ENCODE results near the gene NAGPA.
"Not testable (repeated sequence)": the region's sequence is repeated elsewhere in the genome, so short reads cannot be mapped to it uniquely, and the experiment has no call there.

NAGPA gene

DNA sequence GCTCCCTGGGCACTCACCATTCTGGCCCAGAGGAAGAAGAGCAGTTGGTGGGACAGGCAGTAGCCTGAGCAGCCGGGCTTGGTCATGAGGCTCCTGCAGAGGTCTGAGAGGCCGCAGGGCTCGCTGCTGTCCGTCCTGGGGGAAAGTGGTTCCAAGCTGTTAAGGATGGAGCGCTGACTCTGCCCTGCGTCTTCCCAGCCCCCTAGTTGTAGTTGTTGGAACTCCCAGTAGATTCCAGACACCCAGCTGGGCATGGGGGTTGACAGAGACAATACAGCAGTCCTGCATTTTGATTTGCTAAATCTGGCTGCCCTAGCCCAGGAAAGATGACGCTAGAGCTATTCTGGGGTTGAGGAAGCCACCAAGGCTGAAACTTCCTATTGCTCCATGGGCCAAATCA lies 24.7 kb upstream of the NAGPA start:
- Histone ChIP-seq H3K4me3 (ENCODE audit: low read length) (no peak overlapping the region), H3K9me3 (ENCODE audit: control insufficient read depth, low read length) (no peaks in the 10 kb centered on the region), H3K9ac (ENCODE audit: low read length) (no peak overlapping the region), H3K36me3 (ENCODE audit: control insufficient read depth, insufficient read depth, low read length) (no peaks in the 10 kb centered on the region), H3K4me1 (ENCODE audit: control insufficient read depth, insufficient read depth, low read length) (no peaks in the 10 kb centered on the region), H3K27me3 (ENCODE audit: control insufficient read depth, insufficient read depth, low read length) (no peaks in the 10 kb centered on the region)

DNA sequence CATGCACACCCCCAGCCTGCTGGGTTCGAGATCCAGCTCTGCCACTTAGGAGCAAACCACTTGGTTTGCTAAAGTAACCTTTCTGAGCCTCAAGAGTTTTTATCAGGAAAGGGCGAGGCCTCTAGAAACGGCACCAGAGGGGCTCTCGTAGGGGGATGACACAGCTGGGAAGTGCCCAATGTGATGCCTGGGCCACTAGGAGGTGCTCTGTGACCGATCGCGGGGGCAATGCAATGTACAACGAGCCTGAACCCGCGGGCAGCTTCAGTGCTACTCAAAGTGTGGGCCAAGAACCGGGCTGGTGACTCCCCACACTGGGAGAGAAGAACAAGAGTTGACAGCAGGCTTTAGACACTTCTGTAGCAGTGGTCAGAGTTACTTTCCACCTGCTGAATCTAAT lies 22.6 kb upstream of the NAGPA start:
- no peaks in the 10 kb centered on the region for H3K27me3 ChIP-seq (ENCODE audit: control insufficient read depth, insufficient read depth, low read length)
- no peaks in the 10 kb centered on the region for H3K9me3 ChIP-seq (ENCODE audit: control insufficient read depth, low read length)
- H3K4me1 ChIP-seq (ENCODE audit: control insufficient read depth, insufficient read depth, low read length) = no peaks in the 10 kb centered on the region
- no peak overlapping the region for H3K4me3 ChIP-seq (ENCODE audit: low read length)
- no peak overlapping the region for H3K9ac ChIP-seq (ENCODE audit: low read length)
- no peaks in the 10 kb centered on the region for H3K36me3 ChIP-seq (ENCODE audit: control insufficient read depth, insufficient read depth, low read length)

DNA sequence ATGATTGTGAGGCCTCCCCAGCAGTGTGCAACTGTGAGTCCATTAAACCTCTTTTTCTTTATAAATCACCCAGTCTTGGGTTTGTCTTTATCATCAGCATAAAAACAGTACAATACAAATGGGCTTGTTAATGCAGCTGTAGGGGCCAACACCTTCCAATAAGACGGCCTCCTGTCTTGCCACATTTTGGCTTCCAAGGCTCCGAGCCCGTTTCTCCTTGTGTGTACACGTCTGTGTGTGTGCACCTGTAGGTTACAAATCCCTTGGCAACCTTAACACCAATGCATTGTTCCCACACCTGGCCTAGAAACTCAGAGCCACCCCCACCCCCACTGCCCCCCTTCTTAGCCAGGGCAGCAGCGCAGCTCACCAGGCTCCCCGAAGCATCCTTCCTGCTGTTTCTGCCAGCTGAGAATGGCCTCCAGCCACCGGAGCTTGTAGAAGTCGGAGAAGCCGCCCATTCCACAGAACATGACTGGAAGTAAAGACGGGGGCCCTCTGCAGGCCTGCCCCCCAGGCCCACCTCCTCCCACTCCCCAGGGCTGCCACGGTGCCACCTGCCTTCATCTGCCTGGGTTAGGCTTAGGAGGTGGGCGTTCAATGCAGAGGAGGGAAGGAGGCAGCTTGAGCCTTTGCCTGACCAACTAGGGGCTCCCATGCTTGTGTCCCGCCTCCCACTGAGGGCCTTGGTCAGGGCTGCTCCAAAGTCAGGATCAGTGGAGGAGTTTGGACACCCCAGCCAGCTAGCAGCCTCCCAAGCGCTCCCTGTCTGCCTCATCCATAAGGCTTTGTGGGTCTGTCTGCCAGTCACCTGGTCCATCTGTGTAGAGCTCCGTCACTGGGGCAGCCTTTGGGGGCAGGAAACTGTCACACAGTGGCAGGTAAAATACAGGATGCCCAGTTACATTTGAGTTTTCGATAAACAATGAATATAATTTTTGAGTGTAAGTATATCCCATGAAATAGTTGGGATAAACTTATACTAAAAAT lies 21.4 kb upstream of the NAGPA start:
- Histone ChIP-seq H3K4me3 (ENCODE audit: low read length) (no peak overlapping the region), H3K27me3 (ENCODE audit: control insufficient read depth, insufficient read depth, low read length) (no peaks in the 10 kb centered on the region), H3K9ac (ENCODE audit: low read length) (no peak overlapping the region), H3K9me3 (ENCODE audit: control insufficient read depth, low read length) (no peaks in the 10 kb centered on the region), H3K4me1 (ENCODE audit: control insufficient read depth, insufficient read depth, low read length) (no peaks in the 10 kb centered on the region), H3K36me3 (ENCODE audit: control insufficient read depth, insufficient read depth, low read length) (no peaks in the 10 kb centered on the region)

DNA sequence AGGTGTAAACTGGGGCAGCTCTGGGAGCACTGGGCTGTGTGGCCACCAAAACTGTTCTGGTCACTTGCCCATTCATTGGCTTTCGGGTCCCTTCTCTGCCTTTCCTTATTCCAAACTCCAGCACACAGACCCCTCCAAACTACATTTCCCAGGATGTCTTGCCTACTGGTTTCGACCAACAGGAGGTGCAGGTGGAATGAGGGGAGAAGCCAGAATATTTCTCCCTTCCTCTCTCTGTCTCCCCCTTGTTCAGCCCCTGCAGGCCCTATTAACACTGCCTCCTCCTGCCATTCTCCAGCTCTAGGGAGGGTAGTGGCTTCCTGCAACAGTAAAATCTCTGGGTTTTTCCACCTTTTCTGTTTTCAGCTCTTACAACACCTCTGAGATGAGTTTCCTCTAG lies 13.2 kb upstream of the NAGPA start:
- no peak overlapping the region for H3K9ac ChIP-seq (ENCODE audit: low read length)
- no peaks in the 10 kb centered on the region for H3K36me3 ChIP-seq (ENCODE audit: control insufficient read depth, insufficient read depth, low read length)
- no peaks in the 10 kb centered on the region for H3K27me3 ChIP-seq (ENCODE audit: control insufficient read depth, insufficient read depth, low read length)
- H3K9me3 ChIP-seq (ENCODE audit: control insufficient read depth, low read length) = no peaks in the 10 kb centered on the region
- H3K4me1 ChIP-seq (ENCODE audit: control insufficient read depth, insufficient read depth, low read length) = no peaks in the 10 kb centered on the region
- no peak overlapping the region for H3K4me3 ChIP-seq (ENCODE audit: low read length)

DNA sequence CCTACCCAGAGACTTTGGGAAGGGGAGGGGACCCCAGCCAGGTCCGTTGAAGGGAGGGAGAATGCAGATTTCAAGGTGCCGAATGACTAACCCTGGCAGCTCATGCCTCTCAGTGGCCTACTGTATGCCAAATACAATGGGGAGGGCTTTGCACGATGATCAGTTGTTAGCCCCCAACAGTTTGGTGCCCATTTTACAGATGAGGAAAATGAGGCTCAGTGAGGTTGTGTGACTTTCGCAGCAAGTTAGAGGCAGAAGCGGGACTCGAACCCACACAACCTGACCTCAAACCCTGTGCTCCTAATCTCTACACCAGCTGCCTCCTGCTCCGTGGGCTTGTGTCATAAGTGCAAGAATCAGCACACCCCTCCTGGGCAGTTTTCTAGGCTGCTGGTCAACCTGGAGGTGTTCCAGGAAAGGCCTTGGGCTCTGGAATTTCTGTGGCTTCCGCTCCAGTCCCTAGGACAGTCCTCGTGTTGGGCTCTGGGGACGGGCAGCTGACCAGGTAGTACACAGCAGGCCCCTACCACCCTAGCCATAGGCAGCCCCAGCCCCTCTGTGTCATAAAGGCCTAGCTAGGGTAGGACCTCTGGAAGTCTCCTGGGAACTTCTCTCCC lies 11.9 kb upstream of the NAGPA start:
- Histone ChIP-seq H3K9me3 (ENCODE audit: control insufficient read depth, low read length) (no peaks in the 10 kb centered on the region), H3K4me1 (ENCODE audit: control insufficient read depth, insufficient read depth, low read length) (no peaks in the 10 kb centered on the region), H3K9ac (ENCODE audit: low read length) (no peak overlapping the region), H3K36me3 (ENCODE audit: control insufficient read depth, insufficient read depth, low read length) (no peaks in the 10 kb centered on the region), H3K4me3 (ENCODE audit: low read length) (no peak overlapping the region), H3K27me3 (ENCODE audit: control insufficient read depth, insufficient read depth, low read length) (no peaks in the 10 kb centered on the region)

DNA sequence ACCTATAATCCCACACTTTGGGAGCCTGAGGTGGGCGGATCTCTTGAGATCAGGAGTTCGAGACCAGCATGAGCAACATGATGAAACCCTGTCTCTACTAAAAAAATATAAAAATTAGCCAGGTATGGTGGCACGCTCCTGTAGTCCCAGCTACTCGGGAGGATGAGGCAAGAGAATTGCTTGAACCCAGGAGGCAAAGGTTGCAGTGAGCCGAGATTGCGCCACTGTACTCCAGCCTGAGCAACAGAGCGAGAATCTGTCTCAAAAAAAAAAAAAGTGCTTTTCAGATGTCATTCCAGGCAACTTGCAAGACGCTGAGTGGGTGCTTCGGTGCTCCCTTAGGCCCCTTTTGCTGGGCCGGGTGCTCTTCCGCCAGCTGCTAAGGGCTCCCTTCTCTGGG lies 10.8 kb upstream of the NAGPA start:
- not testable (repeated sequence) for H3K27me3 ChIP-seq (ENCODE audit: control insufficient read depth, insufficient read depth, low read length); H3K4me1 ChIP-seq (ENCODE audit: control insufficient read depth, insufficient read depth, low read length); H3K36me3 ChIP-seq (ENCODE audit: control insufficient read depth, insufficient read depth, low read length); H3K9me3 ChIP-seq (ENCODE audit: control insufficient read depth, low read length); H3K4me3 ChIP-seq (ENCODE audit: low read length); H3K9ac ChIP-seq (ENCODE audit: low read length)

DNA sequence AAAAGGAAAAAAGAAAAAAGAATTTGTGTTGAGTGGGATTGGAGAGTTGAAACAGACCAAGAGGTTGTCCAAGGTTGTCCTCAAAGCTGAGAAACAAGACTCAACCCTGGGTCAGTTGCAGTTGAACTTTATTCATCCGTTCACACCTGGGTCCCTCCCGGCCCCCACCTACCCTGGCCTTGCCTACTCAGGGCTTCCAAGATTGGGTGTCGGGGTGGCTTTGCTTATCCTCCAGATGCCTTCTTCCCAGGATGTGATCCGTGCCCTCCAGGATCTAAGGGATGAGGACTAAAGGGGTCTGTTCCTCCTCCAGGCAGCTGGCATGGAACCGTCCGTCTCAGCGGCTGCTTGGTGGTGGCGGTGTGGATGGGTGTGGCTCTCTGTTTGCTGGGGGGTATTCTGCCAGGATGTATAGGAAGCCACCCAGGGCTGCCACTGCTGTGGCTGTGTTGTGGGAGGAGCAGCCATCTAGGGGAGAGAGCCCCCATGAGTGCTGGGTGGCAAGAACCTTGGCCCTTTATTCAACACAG lies 10.3 kb upstream of the NAGPA start:
- Histone ChIP-seq H3K27me3 (ENCODE audit: control insufficient read depth, insufficient read depth, low read length) (no peaks in the 10 kb centered on the region), H3K9ac (ENCODE audit: low read length) (no peak overlapping the region), H3K4me3 (ENCODE audit: low read length) (no peak overlapping the region), H3K9me3 (ENCODE audit: control insufficient read depth, low read length) (no peaks in the 10 kb centered on the region), H3K36me3 (ENCODE audit: control insufficient read depth, insufficient read depth, low read length) (no peaks in the 10 kb centered on the region), H3K4me1 (ENCODE audit: control insufficient read depth, insufficient read depth, low read length) (no peaks in the 10 kb centered on the region)

DNA sequence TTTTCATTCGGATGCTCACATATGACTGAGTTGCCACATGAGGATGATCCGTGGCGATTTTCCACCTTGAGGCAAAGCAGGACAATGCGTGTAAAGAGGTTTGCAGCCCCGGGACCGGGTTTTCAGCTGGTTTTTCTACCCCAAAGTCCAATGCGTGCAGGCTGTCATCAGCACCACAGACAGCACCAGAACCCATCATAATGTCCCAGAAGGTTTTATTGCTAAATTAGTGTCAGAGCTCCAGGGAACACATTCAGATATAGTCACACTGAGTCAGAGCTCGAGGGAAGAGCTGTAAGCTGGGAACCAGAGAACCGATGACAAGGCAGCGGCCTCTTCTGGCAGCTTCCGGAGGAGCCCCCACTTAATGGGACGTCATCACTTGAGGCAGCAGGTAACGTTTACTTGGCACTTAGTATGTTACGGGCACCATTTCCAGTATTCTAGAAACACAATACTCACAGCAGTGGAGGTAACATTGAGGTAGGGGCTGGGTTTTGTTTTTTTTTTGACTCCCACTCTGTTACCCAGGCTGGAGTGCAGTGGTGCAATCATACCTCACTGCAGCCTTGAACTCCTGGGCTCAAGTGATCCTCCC lies 8.9 kb upstream of the NAGPA start:
- H3K36me3 ChIP-seq (ENCODE audit: control insufficient read depth, insufficient read depth, low read length) = no peaks in the 10 kb centered on the region
- H3K9me3 ChIP-seq (ENCODE audit: control insufficient read depth, low read length) = no peaks in the 10 kb centered on the region
- no peaks in the 10 kb centered on the region for H3K4me1 ChIP-seq (ENCODE audit: control insufficient read depth, insufficient read depth, low read length)
- no peak overlapping the region for H3K4me3 ChIP-seq (ENCODE audit: low read length)
- H3K9ac ChIP-seq (ENCODE audit: low read length) = no peak overlapping the region
- no peaks in the 10 kb centered on the region for H3K27me3 ChIP-seq (ENCODE audit: control insufficient read depth, insufficient read depth, low read length)

DNA sequence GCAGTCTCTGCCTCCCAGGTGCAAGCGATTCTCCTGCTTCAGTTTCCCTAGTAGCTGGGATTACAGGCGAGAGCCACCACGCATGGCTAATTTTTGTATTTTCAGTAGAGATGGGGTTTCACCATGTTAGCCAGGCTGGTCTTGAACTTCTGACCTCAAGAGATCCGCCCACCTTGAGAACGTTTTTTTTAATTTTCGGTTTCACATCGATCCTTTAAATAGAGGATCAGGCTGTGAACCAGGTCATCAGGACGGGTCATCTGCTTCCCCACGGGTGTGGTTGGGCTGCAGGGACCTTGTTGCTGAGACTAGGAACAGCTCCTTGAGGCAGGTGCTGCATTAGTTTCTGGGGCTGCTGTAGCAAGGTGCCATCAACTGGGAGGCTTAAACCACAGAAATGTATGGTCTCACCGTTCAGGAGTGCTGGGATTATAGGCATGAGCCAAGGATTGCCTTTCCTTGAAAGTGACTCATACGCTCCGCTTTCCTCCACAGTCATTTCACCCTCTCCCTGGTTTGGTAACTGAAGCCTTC lies 7.9 kb upstream of the NAGPA start:
- Histone ChIP-seq H3K27me3 (ENCODE audit: control insufficient read depth, insufficient read depth, low read length) (no peaks in the 10 kb centered on the region), H3K9me3 (ENCODE audit: control insufficient read depth, low read length) (no peaks in the 10 kb centered on the region), H3K4me1 (ENCODE audit: control insufficient read depth, insufficient read depth, low read length) (peaks cover 3% of the 10 kb centered on the region), H3K4me3 (ENCODE audit: low read length) (no peak overlapping the region), H3K36me3 (ENCODE audit: control insufficient read depth, insufficient read depth, low read length) (no peaks in the 10 kb centered on the region), H3K9ac (ENCODE audit: low read length) (no peak overlapping the region)

DNA sequence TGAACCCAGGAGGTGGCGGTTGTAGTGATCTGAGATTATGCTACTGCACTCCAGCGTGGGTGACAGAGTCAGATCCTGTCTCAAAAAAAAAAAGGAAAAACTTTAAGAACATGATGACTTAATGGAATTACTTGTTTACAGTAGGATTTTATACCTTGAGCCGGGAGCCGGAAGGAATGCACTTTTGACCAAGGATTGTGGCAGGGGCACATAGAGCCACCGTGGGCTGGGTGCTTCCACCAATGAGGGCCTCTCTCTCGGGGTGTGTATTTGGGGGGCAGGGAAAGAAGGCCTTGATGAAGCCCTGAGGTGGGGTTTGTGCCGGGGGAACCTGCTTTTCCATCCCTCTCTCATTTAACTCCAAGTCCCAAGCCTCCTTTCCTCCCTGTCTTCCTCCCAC lies 6.7 kb upstream of the NAGPA start:
- H3K9me3 ChIP-seq (ENCODE audit: control insufficient read depth, low read length) = no peaks in the 10 kb centered on the region
- H3K9ac ChIP-seq (ENCODE audit: low read length) = no peak overlapping the region
- H3K4me3 ChIP-seq (ENCODE audit: low read length) = no peak overlapping the region
- H3K36me3 ChIP-seq (ENCODE audit: control insufficient read depth, insufficient read depth, low read length) = no peaks in the 10 kb centered on the region
- no peaks in the 10 kb centered on the region for H3K27me3 ChIP-seq (ENCODE audit: control insufficient read depth, insufficient read depth, low read length)
- peaks cover 12% of the 10 kb centered on the region for H3K4me1 ChIP-seq (ENCODE audit: control insufficient read depth, insufficient read depth, low read length)

DNA sequence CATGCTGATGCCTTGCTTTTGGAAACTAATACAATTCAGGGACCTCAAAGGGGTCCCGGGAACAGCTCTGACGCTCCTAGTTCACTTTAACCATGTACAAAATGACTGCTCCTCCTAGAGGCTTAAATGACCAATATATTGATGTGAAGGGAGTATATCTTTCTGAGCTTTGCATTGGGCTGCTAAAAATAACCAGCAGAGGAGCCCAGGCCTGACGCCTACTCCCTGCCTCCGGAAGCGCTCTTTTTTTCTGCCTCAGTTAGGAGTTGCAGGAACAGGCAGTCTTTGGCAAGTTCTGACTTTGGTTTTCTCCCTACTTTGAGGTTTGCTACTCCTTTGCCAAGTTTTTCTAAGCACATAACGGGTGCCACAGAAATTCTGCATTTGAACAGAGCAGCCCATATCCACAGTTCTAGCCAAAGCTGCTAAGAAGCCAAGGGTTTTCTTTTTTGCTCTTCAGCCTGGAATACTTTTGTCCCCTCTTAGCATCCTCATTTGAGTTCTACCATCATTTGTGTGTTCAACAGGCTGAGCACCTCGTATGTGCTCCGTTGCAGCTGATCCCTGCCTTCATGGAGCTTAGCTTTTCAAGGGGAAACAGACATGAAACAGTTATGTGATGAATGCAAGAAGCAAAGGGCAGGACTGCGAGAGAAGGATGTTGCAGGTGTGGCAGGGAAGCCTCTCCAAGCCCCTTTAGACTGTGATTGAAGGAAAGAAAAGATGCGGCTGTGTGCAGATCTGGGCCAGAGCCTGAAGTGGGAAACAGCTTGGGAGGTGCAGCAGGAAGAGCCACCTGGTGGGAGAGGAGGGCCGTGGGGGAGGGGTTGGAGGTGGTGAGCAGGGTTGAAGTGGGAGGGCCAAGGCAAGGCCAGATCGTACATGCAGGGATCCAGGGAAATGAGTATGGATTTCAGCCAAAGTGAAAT lies 2.8 kb upstream of the NAGPA start:
- Histone ChIP-seq H3K9me3 (ENCODE audit: control insufficient read depth, low read length) (no peaks in the 10 kb centered on the region), H3K36me3 (ENCODE audit: control insufficient read depth, insufficient read depth, low read length) (no peaks in the 10 kb centered on the region), H3K27me3 (ENCODE audit: control insufficient read depth, insufficient read depth, low read length) (no peaks in the 10 kb centered on the region), H3K4me1 (ENCODE audit: control insufficient read depth, insufficient read depth, low read length) (peaks cover 33% of the 10 kb centered on the region), H3K9ac (ENCODE audit: low read length) (no peak overlapping the region), H3K4me3 (ENCODE audit: low read length) (no peak overlapping the region)

Data from mucosa of stomach (tissue), 1 donor.